OCI-LY7 (cell line): ENCODE data around the gene HLA-DMA. TPM values are rescaled to one million over a fixed set of nuclear protein-coding genes. Genes with fewer than 3 reads are reported as not detected.

Source experiments
- BruUV-seq: library from RNA; stranded (reverse); fragments of 400-500 nt; replicated peaks from 2 replicates; lab custom pipeline; 2021; lab: Mats Ljungman, UMichigan
- CTCF ChIA-PET: fragments of 300-600 bp; sonication (Branson Sonifier 250); formaldehyde crosslinking; loops from one replicate; lab custom pipeline; 2022; ENCODE audit warnings: antibody characterized with exemption; ENCODE audit not compliant: unreplicated experiment; lab: Charles Lee
- POLR2A ChIA-PET: fragments of 300-600 bp; sonication (Branson Sonifier 250); formaldehyde crosslinking; loops from one replicate; lab custom pipeline; 2022; ENCODE audit warnings: antibody characterized with exemption; lab: Charles Lee
- DNase-seq: peaks from one replicate; pipeline ENCODE4 v3.0.0-alpha.2; 2015; ENCODE audit warnings: low spot score
- H2AFZ ChIP-seq: fragments of 200-600 bp; sonication (generic), shearing (Covaris generic); 2 replicates; pipeline ENCODE4 v1.6.1; 2014; ENCODE audit warnings: mild to moderate bottlenecking, antibody characterized with exemption, low read length, moderate library complexity
- H3K27ac ChIP-seq: fragments of 200-600 bp; sonication (generic); 2 replicates; pipeline ENCODE4 v1.5.1; 2014; ENCODE audit warnings: mixed run types, low read depth, mild to moderate bottlenecking, moderate library complexity, low read length, inconsistent platforms; ENCODE audit not compliant: poor library complexity, severe bottlenecking
- H3K36me3 ChIP-seq: fragments of 200-600 bp; sonication (generic); 2 replicates; pipeline ENCODE4 v1.6.1; 2014; ENCODE audit warnings: mild to moderate bottlenecking, antibody characterized with exemption, low read length, moderate library complexity, mixed read lengths; ENCODE audit not compliant: insufficient read depth
- H3K4me1 ChIP-seq: fragments of 200-600 bp; sonication (generic); 2 replicates; pipeline ENCODE4 v1.5.1; 2014; ENCODE audit warnings: mild to moderate bottlenecking, low read length; ENCODE audit not compliant: insufficient read depth, poor library complexity, severe bottlenecking
- H3K4me2 ChIP-seq: fragments of 200-600 bp; sonication (generic); 2 replicates; pipeline ENCODE4 v1.6.1; 2014; ENCODE audit warnings: mild to moderate bottlenecking, low read length
- H3K4me3 ChIP-seq: fragments of 200-600 bp; sonication (generic); 2 replicates; pipeline ENCODE4 v1.5.1; 2014; ENCODE audit warnings: mild to moderate bottlenecking, low read depth, low read length; ENCODE audit not compliant: poor library complexity, severe bottlenecking
- H3K79me2 ChIP-seq: fragments of 200-600 bp; sonication (generic); 2 replicates; pipeline ENCODE4 v1.6.1; 2016; ENCODE audit warnings: low read depth, mild to moderate bottlenecking, low read length, moderate library complexity, mixed read lengths; ENCODE audit not compliant: insufficient read depth
- H3K9me2 ChIP-seq: fragments of 200-600 bp; sonication (generic); 2 replicates; pipeline ENCODE4 v1.6.1; 2016; ENCODE audit warnings: mild to moderate bottlenecking, low read length, mixed read lengths; ENCODE audit not compliant: insufficient read depth
- H3K9me3 ChIP-seq: fragments of 200-600 bp; sonication (generic); 2 replicates; pipeline ENCODE4 v1.6.1; 2014; ENCODE audit warnings: mild to moderate bottlenecking, mixed run types, low read length, mixed read lengths
- H4K20me1 ChIP-seq: fragments of 200-600 bp; sonication (generic); 2 replicates; pipeline ENCODE4 v1.6.1; 2014; ENCODE audit warnings: mild to moderate bottlenecking, antibody characterized with exemption, low read length, moderate library complexity, mixed read lengths; ENCODE audit not compliant: insufficient read depth
- CTCF ChIP-seq: fragments of 200-600 bp; sonication (generic); conservative IDR thresholded peaks from 2 replicates; pipeline ENCODE4 v1.5.1; 2014; ENCODE audit warnings: mild to moderate bottlenecking, antibody characterized with exemption, low read length, moderate library complexity, mixed read lengths
- EZH2phosphoT487 ChIP-seq: fragments of 200-600 bp; sonication (generic); IDR thresholded peaks from 2 replicates; pipeline ENCODE4 v1.6.1; 2018; ENCODE audit warnings: low read depth, borderline replicate concordance, mild to moderate bottlenecking, mixed run types, antibody characterized with exemption, low read length, moderate library complexity, mixed read lengths
- intact Hi-C: fragments of 100-400 bp; cut with micrococcal nuclease; formaldehyde crosslinking; loops from one replicate; pipeline ENCODE4 v1.10.0; 2022; ENCODE audit not compliant: unreplicated experiment
- total RNA-seq, 2 experiments: library from RNA; depleted of rRNA in 1 of 2; stranded (reverse); fragments of >200 nt in 1 of 2; shearing (Covaris generic) in 1 of 2; gene quantifications; 2 replicates each; pipeline ENCODE4 v1.2.3, GENCODE V29; 2014 to 2022

HLA-DMA gene
- total RNA-seq, 2 experiments from 2014 or later = 140 to 207 TPM

- Histone ChIP-seq H3K36me3 (peaks cover 88% of the 10 kb centered on the region), H2AFZ (no peak overlapping the region), H3K9me3 (no peaks in the 10 kb centered on the region), H3K4me1 (peaks cover 28% of the 10 kb centered on the region), H3K4me2 (peak overlapping the region; percentile 90), H4K20me1 (peaks cover 51% of the 10 kb centered on the region), H3K4me3 (peak overlapping the region; percentile 93), H3K9me2 (no peaks in the 10 kb centered on the region), H3K79me2 (peaks cover 90% of the 10 kb centered on the region), H3K27ac (no peak overlapping the region)
- CTCF ChIA-PET = interaction anchor here (1.2 kb wide), 1 partner anchor 10 kb away, joined by 6 read pairs; no protein-coding TSS in a partner anchor
- TF ChIP-seq CTCF = no peak
- TF ChIP-seq EZH2phosphoT487 = no peak
- DNase-seq = no peak
- POLR2A ChIA-PET = interaction anchor here (1.0 to 2.4 kb wide), 3 partner anchors 9 to 32 kb away, joined by 3 to 14 read pairs (median 3); no protein-coding TSS in a partner anchor
- intact Hi-C loops = loop anchor here (5.0 kb wide), 1 partner anchor 132 kb away; the partner anchor contains the start of gene PSMB8
- BruUV-seq = no TSS peak
These were observed 21.8 kb upstream of the HLA-DMA start for GRCh38 chr6:32974541-32975308.

- intact Hi-C loops = loop anchor here (5.0 kb wide), 1 partner anchor 132 kb away; the partner anchor contains the start of gene PSMB8
- ChIA-PET CTCF (interaction anchor here (1.2 kb wide), 1 partner anchor 11 kb away, joined by 6 read pairs; no protein-coding TSS in a partner anchor), POLR2A (interaction anchor here (1.0 to 2.4 kb wide), 4 partner anchors 8 to 31 kb away, joined by 3 to 14 read pairs (median 3); no protein-coding TSS in a partner anchor)
- H3K4me2 ChIP-seq = peak overlapping the region; percentile 90
- peaks cover 85% of the 10 kb centered on the region for H3K36me3 ChIP-seq
- no peak for TF ChIP-seq CTCF
- peaks cover 26% of the 10 kb centered on the region for H3K4me1 ChIP-seq
- no peaks in the 10 kb centered on the region for H3K9me3 ChIP-seq
- H3K79me2 ChIP-seq = peaks cover 91% of the 10 kb centered on the region
- peak; percentile 45 for DNase-seq
- H3K27ac ChIP-seq = peak overlapping the region; percentile 8
- H3K9me2 ChIP-seq = no peaks in the 10 kb centered on the region
- no TSS peak for BruUV-seq
- no peak overlapping the region for H2AFZ ChIP-seq
- H4K20me1 ChIP-seq = peaks cover 51% of the 10 kb centered on the region
- H3K4me3 ChIP-seq = peak overlapping the region; percentile 93
These were observed 21.1 kb upstream of the HLA-DMA start for GRCh38 chr6:32974016-32974333.
